Amniotic epithelial cell (primary cell): ENCODE data around the gene MLLT10.
A peak's percentile ranks its signal among the peaks of the same experiment; 100 is the strongest.
"Not testable (repeated sequence)": the region's sequence is repeated elsewhere in the genome, so short reads cannot be mapped to it uniquely, and the experiment has no call there.

Experiments
- DNase-seq: peaks from one replicate; pipeline ENCODE4 v3.0.0-alpha.2; 2010; ENCODE audit warnings: low read depth

The MLLT10 gene

GRCh38 chr10:21528236-21529031 is 5.6 kb upstream of the MLLT10 start:
- no peak for DNase-seq

GRCh38 chr10:21529032-21529910 is 4.8 kb upstream of the MLLT10 start:
- DNase-seq = no peak

- no peak for DNase-seq
These were observed 3.9 kb upstream of the MLLT10 start for GRCh38 chr10:21530168-21530567.

- DNase-seq = no peak
These were observed 3.4 kb upstream of the MLLT10 start for GRCh38 chr10:21530641-21531040.

GRCh38 chr10:21531164-21531563 is 2.9 kb upstream of the MLLT10 start:
- DNase-seq = peak; percentile 86

- DNase-seq = no peak
These were observed 1.2 kb upstream of the MLLT10 start for GRCh38 chr10:21532694-21533466.

GRCh38 chr10:21534280-21534586 is 201 bp downstream of the MLLT10 start:
- no peak for DNase-seq

- DNase-seq = peak; percentile 48
These were observed 817 bp downstream of the MLLT10 start for GRCh38 chr10:21534604-21535493.

GRCh38 chr10:21535494-21535965 is 1.5 kb downstream of the MLLT10 start:
- DNase-seq = no peak

GRCh38 chr10:21535976-21536375 is 1.9 kb downstream of the MLLT10 start:
- DNase-seq = not testable (repeated sequence)

- no peak for DNase-seq
These were observed 2.8 kb downstream of the MLLT10 start for GRCh38 chr10:21536874-21537273.

- DNase-seq = not testable (repeated sequence)
These were observed 6.7 kb downstream of the MLLT10 start for GRCh38 chr10:21540701-21541100.

- no peak for DNase-seq
These were observed 13.2 kb downstream of the MLLT10 start for GRCh38 chr10:21547246-21547645.

- no peak for DNase-seq
These were observed 18.6 kb downstream of the MLLT10 start for GRCh38 chr10:21552638-21553037.

- no peak for DNase-seq
These were observed 22.5 kb downstream of the MLLT10 start for GRCh38 chr10:21556527-21556926.

GRCh38 chr10:21558984-21559383 is 25.0 kb downstream of the MLLT10 start:
- DNase-seq = not testable (repeated sequence)

- no peak for DNase-seq
These were observed 36.9 kb downstream of the MLLT10 start for GRCh38 chr10:21570761-21571521.

GRCh38 chr10:21572578-21572977 is 38.5 kb downstream of the MLLT10 start:
- peak; percentile 88 for DNase-seq

- DNase-seq = not testable (repeated sequence)
These were observed 40.5 kb downstream of the MLLT10 start for GRCh38 chr10:21574514-21574913.

GRCh38 chr10:21579291-21579690 is 45.3 kb downstream of the MLLT10 start:
- no peak for DNase-seq
